HG03095 (cell line): Measurements from ENCODE around the gene MPEG1.

Experiments
- ATAC-seq: cut with Tn5 transposase; IDR thresholded peaks from one replicate; pipeline ENCODE4 v1.9.1; 2021; ENCODE audit warnings: moderate library complexity; ENCODE audit not compliant: unreplicated experiment

Gene MPEG1

GRCh38 chr11:59219836-59220235, 7.1 kb upstream of the MPEG1 start:
- ATAC-seq, result no peak

GRCh38 chr11:59218893-59219292, 6.2 kb upstream of the MPEG1 start:
- no peak for ATAC-seq

GRCh38 chr11:59218319-59218718, 5.6 kb upstream of the MPEG1 start:
- no peak for ATAC-seq

GRCh38 chr11:59216641-59217564, 4.2 kb upstream of the MPEG1 start:
- peak; percentile 90 for ATAC-seq

GRCh38 chr11:59214141-59214893, 1.6 kb upstream of the MPEG1 start:
- no peak for ATAC-seq

DNA sequence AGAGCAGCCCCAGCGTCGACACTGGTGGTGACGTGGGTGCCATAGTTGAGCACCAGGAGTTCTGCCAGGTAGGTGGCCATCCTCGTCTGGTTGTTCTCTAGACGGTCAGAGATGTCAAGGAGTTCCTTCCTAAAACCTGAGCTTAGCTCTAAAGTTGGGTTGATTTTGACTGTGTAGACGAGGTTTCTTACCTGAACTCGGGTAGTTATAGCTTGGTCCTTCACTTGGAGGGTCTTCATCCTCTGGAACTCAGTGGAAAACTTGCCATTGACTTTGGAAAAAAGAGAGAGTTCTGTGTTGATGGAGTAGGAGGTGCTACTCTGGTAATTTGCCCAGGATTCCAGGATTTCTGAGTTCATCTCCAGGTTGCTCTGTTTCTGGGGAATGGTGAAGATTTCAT, 505 bp downstream of the MPEG1 start:
- no peak for ATAC-seq

- ATAC-seq, result no peak
Observed at GRCh38 chr11:59208956-59209355, 3.8 kb downstream of the MPEG1 start.

DNA sequence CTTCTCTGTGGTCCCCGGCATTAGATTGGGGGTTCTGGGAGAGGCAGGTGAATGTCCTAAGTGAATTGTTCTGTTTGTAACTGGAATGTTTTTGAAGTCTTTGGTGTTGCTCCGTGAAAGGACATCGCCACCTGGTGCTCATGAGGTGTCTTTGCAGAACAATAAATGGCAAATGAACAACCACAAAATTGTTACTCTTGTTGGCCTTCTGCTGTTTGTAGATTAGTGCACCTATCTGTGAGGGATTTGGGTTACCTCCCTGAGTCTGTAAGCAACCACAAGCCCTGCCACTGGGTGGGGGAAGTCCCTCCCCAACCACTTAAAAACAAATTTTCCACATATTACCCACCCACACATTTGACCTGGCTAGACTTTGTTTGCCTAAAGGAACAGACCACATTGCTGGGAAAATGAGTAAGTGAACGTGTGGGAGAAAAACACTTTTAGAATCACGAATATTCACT, 4.7 kb downstream of the MPEG1 start:
- peak; percentile 69 for ATAC-seq

GRCh38 chr11:59206635-59207034, 6.1 kb downstream of the MPEG1 start:
- ATAC-seq, result no peak

DNA sequence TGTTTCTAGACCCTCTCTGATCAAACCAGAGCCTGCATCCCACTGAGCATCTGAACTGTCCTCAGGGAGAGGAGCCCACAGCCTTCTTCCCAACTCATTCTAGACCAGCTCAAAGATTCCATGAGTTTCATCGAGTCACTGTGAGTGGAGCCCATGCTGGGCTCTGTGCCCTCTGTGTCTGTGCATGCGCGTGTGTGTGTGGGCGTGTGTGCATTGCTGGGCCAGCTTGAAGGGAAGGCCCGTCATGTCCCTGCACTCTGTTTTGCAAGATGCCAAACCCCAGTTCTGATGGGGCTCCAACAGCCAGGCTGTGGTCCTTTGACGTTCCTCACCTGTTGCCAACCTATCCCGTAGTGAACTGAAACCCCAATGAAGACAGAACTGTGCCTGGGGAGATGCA, 7.1 kb downstream of the MPEG1 start:
- ATAC-seq, result no peak

DNA sequence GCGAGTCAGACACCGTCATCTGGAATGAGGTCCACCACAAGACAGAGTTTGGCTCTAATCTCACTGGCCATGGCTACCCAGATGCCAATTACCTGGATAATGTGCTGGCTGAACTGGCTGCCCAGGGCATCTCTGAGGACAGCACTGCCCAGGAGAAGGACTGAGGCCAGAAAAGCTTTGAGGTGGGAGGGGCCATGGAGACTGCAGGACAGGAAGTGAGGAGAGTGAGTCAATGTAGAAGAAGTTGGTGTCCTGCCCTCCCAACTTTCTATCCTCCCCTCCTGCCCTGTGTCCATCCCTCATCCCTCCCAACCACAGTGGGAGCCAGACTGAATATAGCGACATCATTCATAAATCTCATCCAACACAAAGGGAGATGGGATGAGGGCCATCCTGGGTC, 8.0 kb downstream of the MPEG1 start:
- no peak for ATAC-seq

DNA sequence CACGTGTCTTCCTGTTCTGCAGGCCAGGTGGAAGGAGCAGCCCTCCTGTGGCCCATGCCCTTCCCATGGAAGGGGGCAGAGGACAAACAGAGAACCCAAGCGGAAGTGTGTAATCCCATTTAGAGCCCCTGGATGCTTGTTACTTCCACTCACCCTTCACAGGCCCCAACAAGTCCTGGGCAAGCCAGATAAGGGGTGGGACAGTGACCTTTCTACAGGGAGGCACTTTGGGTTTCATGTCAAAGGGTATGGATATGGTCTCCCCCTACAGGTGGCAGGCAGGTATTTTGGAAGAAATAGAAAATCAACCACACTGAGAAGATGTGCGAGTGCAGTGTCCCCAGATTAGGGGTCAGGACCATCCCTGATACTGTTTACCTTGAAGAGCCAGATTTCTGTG, 11.4 kb downstream of the MPEG1 start:
- no peak for ATAC-seq

GRCh38 chr11:59200423-59200746, 12.3 kb downstream of the MPEG1 start:
- no peak for ATAC-seq

DNA sequence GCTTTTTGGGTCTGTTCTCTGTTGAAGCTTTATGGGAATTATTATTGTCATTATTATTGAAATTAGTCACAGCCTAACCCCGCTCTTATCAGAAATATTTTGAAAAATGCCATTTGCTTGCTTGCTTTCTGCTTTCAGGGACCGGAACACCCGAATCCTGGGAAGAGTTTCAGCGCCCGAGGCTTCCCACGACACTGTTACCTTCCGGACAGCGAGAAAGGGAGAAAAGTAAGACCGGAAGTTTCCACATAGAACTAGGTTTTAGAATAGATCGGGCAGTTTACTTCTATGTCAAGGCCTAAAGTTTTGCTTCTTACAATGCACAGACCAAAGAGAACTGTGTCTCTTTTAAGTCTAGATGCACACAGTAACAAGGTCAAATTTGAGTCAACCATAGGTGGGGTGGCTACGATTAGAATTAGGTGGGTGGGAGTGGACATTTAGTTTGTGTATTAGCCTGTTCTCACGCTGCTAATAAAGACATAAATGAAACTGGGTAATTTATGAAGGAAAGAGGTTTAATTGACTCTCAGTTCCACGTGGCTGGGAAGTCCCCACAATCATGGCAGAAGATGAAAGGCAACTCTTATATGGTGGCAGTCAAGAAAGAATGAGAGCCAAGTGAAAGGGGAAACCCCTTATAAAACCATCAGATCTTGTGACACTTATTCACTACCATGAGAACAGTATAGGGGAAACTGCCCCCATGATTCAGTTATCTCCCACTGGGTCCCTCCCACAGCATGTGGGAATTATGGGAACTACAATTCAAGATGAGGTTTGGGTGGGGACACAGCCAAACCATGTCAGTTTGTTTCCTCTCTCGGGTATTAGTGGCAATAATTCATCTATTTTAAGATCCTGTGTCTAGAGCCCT, 12.9 kb downstream of the MPEG1 start:
- no peak for ATAC-seq

DNA sequence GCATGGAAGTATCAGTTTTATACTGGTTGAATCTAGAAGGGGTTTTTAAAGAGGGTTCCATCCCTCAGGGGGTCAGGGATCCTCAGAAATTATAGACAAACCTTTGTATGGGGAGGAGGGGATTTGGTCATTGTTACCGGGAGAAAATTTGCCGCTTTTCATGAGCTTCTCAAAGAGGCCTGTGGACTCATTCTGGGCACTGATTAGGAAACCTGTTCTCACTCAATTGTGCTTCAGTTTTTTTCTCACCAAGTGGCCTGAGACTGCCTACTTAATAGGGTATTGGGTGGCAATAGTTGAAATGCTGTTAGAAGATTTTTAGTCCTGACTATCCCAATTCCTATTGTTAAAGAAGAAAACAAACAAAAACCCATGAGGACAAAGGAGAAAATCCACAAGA, 14.0 kb downstream of the MPEG1 start:
- ATAC-seq, result no peak

DNA sequence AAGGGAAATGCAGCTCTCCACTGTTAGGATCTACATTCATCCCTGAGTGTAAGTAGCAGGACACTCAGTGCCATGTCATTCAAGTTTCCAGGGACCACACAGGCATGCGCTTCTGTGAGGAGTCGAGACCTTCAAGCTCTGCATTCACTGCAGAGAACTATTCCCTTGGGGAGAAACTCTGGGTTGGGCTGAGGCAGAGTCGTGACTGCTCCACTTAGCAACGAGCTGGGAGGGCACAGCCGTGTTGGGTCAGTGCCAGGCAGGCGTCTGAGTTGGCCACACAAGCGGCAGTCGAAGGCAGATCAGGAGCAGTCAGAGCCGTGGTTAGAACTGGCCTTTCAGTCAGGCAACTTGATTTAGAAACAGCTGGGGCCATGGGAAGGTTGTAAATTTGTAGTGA, 14.7 kb downstream of the MPEG1 start:
- ATAC-seq, result no peak

DNA sequence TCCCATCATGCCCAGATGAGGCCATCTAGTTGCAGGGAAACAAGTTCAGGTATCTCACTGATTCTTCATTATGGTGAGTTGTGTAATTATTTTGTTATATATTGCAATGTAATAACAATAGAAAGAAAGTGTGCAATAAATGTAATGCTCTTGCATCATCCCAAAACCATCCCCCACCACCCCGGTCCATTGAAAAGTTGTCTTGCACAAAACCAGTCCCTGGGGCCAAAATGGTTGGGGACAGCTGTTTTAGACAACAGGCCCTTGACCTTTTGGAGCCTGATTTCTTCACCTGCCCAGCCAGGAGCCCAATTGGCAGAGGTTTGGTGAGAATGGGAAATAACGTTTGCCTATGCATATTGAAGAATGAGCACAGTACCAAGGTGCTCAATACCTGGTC, 15.9 kb downstream of the MPEG1 start:
- no peak for ATAC-seq

- ATAC-seq, result no peak
Observed at GRCh38 chr11:59195586-59195985, 17.1 kb downstream of the MPEG1 start.

DNA sequence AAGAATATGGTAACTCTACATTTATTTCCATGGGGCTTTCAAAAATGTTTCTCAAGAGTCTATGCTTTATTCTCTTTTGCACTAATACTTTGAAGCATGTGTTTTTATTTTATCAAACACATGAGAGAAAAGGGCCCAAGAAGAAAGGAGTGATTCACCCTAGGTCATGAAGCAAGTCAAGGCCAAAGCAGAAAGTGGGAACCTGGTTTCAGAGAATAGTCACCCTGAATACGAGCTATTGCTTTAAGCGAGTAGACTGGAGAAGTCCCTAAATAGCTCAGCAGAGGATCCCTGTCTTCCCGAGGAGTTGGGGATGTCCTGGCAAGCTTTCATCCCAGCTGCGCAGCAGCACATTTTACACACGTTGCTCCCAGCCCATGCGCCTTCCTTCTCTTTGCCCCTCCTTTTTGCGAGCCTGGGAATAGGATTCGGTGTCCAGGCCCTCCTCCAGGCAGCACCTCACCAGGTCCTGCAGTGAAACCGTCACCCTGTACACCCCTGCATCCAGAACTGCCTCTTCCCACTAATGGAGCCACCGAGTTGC, 19.1 kb downstream of the MPEG1 start:
- ATAC-seq, result no peak

DNA sequence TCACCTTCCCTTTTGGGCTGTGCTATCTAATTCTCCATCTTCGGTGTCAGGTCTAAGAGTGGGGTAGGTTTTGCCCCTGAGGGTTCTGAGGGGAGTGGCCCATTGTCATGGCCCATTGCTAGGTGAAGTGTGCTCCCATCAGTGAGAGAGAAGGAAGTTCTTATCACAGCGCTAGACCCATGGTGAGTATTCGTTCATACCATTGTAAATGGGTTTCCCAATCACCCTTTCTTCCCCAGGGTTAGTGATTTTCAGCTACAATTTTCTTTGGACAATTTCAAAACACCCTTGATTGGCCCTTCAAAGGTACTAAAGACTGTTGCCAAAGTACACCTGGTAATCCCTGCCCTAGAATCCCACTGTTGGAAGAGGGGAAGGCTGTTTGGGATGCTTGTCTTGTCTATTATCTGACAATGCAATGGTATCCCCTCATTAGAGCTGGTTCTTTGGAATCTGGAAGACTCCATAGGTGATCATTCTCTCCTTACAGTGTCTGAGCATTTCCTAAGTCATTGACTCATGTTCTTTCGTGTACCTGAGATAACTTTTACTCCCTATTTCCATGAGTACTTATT, 20.2 kb downstream of the MPEG1 start:
- ATAC-seq, result no peak

- ATAC-seq, result no peak
Observed at GRCh38 chr11:59191890-59192289, 20.8 kb downstream of the MPEG1 start.
